Measurements from ENCODE around the gene ANP32B. TPM values are rescaled to one million over a fixed set of nuclear protein-coding genes. Genes with fewer than 3 reads are reported as not detected.
"Not testable (repeated sequence)": the region's sequence is repeated elsewhere in the genome, so short reads cannot be mapped to it uniquely, and the experiment has no call there.

Gene ANP32B
- total RNA-seq, 2 experiments from 2014 or later: 178 to 192 TPM

GRCh38 chr9:98017306-98017705, 34.2 kb downstream of the ANP32B start:
- no peak for TF ChIP-seq CTCF (IDR thresholded peaks at IDR 0.05)
- ChIA-PET CTCF (no interaction called here), POLR2A (interaction anchor here (0.8 to 2.4 kb wide), 3 partner anchors 35 to 95 kb away, joined by 3 to 7 read pairs (median 4); partner anchors contain the start of genes ANP32B and TRMO)
- no peak overlapping the region for H3K27ac Mint-ChIP-seq
- no peaks in the 10 kb centered on the region for H3K27me3 Mint-ChIP-seq
- H3K36me3 Mint-ChIP-seq (ENCODE audit: low read depth): peaks cover 68% of the 10 kb centered on the region
- no peak for ATAC-seq (ENCODE audit: poor library complexity)
- H3K27me3 ChIP-seq (ENCODE audit: control insufficient read depth in 1 of 2, insufficient read depth in 2 of 2, low read length in 2 of 2): no peaks in the 10 kb centered on the region
- H3K9me3 Mint-ChIP-seq: no peaks in the 10 kb centered on the region
- no peak overlapping the region for H3K4me3 ChIP-seq (ENCODE audit: low read length)
- intact Hi-C loops (cut with DNase I, micrococcal nuclease): no loop called here
- no peak overlapping the region for H3K4me3 Mint-ChIP-seq
- H3K9me3 ChIP-seq (ENCODE audit: control insufficient read depth in 1 of 2, insufficient read depth in 1 of 2, low read length in 2 of 2): no peaks in the 10 kb centered on the region
- no peaks in the 10 kb centered on the region for H3K4me1 Mint-ChIP-seq (ENCODE audit: low read depth)
- H3K4me1 ChIP-seq (ENCODE audit: insufficient read depth, low read length): no peaks in the 10 kb centered on the region
- H3K27ac ChIP-seq (ENCODE audit: low read depth in 1 of 2, low read length in 2 of 2): no peak overlapping the region
- DNase-seq: no peak
- peaks cover 68% of the 10 kb centered on the region for H3K36me3 ChIP-seq (ENCODE audit: insufficient read depth, low read length)

- DNase-seq (no peak), ATAC-seq (ENCODE audit: poor library complexity) (no peak)
- Mint-ChIP-seq H3K4me3 (no peak overlapping the region), H3K36me3 (ENCODE audit: low read depth) (peaks cover 62% of the 10 kb centered on the region), H3K9me3 (no peaks in the 10 kb centered on the region), H3K27me3 (no peaks in the 10 kb centered on the region), H3K4me1 (ENCODE audit: low read depth) (no peaks in the 10 kb centered on the region), H3K27ac (peak overlapping the region; percentile 26)
- CTCF ChIA-PET: interaction anchor here (1.0 kb wide), 1 partner anchor 11 kb away, joined by 3 read pairs; no protein-coding TSS in a partner anchor
- Histone ChIP-seq H3K4me1 (ENCODE audit: insufficient read depth, low read length) (no peaks in the 10 kb centered on the region), H3K36me3 (ENCODE audit: insufficient read depth, low read length) (peaks cover 57% of the 10 kb centered on the region), H3K9me3 (ENCODE audit: control insufficient read depth in 1 of 2, insufficient read depth in 1 of 2, low read length in 2 of 2) (no peaks in the 10 kb centered on the region), H3K27me3 (ENCODE audit: control insufficient read depth in 1 of 2, insufficient read depth in 2 of 2, low read length in 2 of 2) (no peaks in the 10 kb centered on the region), H3K4me3 (ENCODE audit: low read length) (no peak overlapping the region), H3K27ac (ENCODE audit: low read depth in 1 of 2, low read length in 2 of 2) (no peak overlapping the region)
- intact Hi-C loops (cut with DNase I, micrococcal nuclease): no loop called here
- no peak for TF ChIP-seq CTCF (IDR thresholded peaks at IDR 0.05)
- POLR2A ChIA-PET: interaction anchor here (1.3 to 2.4 kb wide), 2 partner anchors 34 to 96 kb away, joined by 4 to 7 read pairs; partner anchors contain the start of gene TRMO
These were observed 35.2 kb downstream of the ANP32B start for GRCh38 chr9:98018347-98018746.

- Mint-ChIP-seq H3K9me3 (no peaks in the 10 kb centered on the region), H3K4me1 (ENCODE audit: low read depth) (no peaks in the 10 kb centered on the region), H3K27ac (peak overlapping the region; percentile 26), H3K4me3 (no peak overlapping the region), H3K36me3 (ENCODE audit: low read depth) (peaks cover 54% of the 10 kb centered on the region), H3K27me3 (no peaks in the 10 kb centered on the region)
- H3K4me1 ChIP-seq (ENCODE audit: insufficient read depth, low read length): no peaks in the 10 kb centered on the region
- no peaks in the 10 kb centered on the region for H3K9me3 ChIP-seq (ENCODE audit: control insufficient read depth in 1 of 2, insufficient read depth in 1 of 2, low read length in 2 of 2)
- ATAC-seq (ENCODE audit: poor library complexity) (no peak), DNase-seq (no peak)
- intact Hi-C loops (cut with DNase I, micrococcal nuclease): no loop called here
- no peak for TF ChIP-seq CTCF (IDR thresholded peaks at IDR 0.05)
- H3K4me3 ChIP-seq (ENCODE audit: low read length): no peak overlapping the region
- ChIA-PET CTCF (interaction anchor here (1.2 kb wide), 1 partner anchor 68 kb away, joined by 4 read pairs; no protein-coding TSS in a partner anchor), POLR2A (interaction anchor here (0.6 to 1.6 kb wide), 3 partner anchors 35 to 364 kb away, joined by 3 to 4 read pairs (median 3); no protein-coding TSS in a partner anchor)
- H3K36me3 ChIP-seq (ENCODE audit: insufficient read depth, low read length): peaks cover 50% of the 10 kb centered on the region
- no peaks in the 10 kb centered on the region for H3K27me3 ChIP-seq (ENCODE audit: control insufficient read depth in 1 of 2, insufficient read depth in 2 of 2, low read length in 2 of 2)
- no peak overlapping the region for H3K27ac ChIP-seq (ENCODE audit: low read depth in 1 of 2, low read length in 2 of 2)
These were observed 36.0 kb downstream of the ANP32B start for GRCh38 chr9:98019098-98019497.

- H3K27ac ChIP-seq (ENCODE audit: low read depth in 1 of 2, low read length in 2 of 2); ATAC-seq (ENCODE audit: poor library complexity); H3K9me3 ChIP-seq (ENCODE audit: control insufficient read depth in 1 of 2, insufficient read depth in 1 of 2, low read length in 2 of 2); H3K4me1 Mint-ChIP-seq (ENCODE audit: low read depth); H3K4me3 ChIP-seq (ENCODE audit: low read length); H3K9me3 Mint-ChIP-seq; H3K4me3 Mint-ChIP-seq; H3K27ac Mint-ChIP-seq; DNase-seq; intact Hi-C loops (cut with DNase I, micrococcal nuclease); H3K27me3 ChIP-seq (ENCODE audit: control insufficient read depth in 1 of 2, insufficient read depth in 2 of 2, low read length in 2 of 2); H3K27me3 Mint-ChIP-seq; H3K4me1 ChIP-seq (ENCODE audit: insufficient read depth, low read length): not testable (repeated sequence)
- peaks cover 43% of the 10 kb centered on the region for H3K36me3 ChIP-seq (ENCODE audit: insufficient read depth, low read length)
- peaks cover 48% of the 10 kb centered on the region for H3K36me3 Mint-ChIP-seq (ENCODE audit: low read depth)
- POLR2A ChIA-PET: interaction anchor here (0.6 to 1.6 kb wide), 2 partner anchors 97 to 365 kb away, joined by 3 read pairs; no protein-coding TSS in a partner anchor
- CTCF ChIA-PET: interaction anchor here (1.2 kb wide), 1 partner anchor 68 kb away, joined by 4 read pairs; no protein-coding TSS in a partner anchor
These were observed 36.7 kb downstream of the ANP32B start for GRCh38 chr9:98019869-98020268.
